Skin epidermis (tissue), 12 donors: ENCODE data around the gene TTLL1.
"Not testable (repeated sequence)": the region's sequence is repeated elsewhere in the genome, so short reads cannot be mapped to it uniquely, and the experiment has no call there.

ENCODE experiments used
- H3K27ac ChIP-seq, 21 experiments: fragments of 200-600 bp; sonication (generic) in 11 of 21; one replicate each; pipeline ENCODE4 v1.5.0; 2020; ENCODE audit warnings: mild to moderate bottlenecking in 3 of 21, inconsistent platforms in 2 of 21, moderate library complexity in 2 of 21
- H3K4me3 ChIP-seq, 7 experiments: fragments of 200-600 bp; sonication (generic) in 2 of 7; one replicate each; pipeline ENCODE4 v1.5.0; 2020; ENCODE audit warnings: inconsistent platforms in 2 of 7, mild to moderate bottlenecking in 2 of 7, moderate library complexity in 1 of 7

The TTLL1 gene

DNA sequence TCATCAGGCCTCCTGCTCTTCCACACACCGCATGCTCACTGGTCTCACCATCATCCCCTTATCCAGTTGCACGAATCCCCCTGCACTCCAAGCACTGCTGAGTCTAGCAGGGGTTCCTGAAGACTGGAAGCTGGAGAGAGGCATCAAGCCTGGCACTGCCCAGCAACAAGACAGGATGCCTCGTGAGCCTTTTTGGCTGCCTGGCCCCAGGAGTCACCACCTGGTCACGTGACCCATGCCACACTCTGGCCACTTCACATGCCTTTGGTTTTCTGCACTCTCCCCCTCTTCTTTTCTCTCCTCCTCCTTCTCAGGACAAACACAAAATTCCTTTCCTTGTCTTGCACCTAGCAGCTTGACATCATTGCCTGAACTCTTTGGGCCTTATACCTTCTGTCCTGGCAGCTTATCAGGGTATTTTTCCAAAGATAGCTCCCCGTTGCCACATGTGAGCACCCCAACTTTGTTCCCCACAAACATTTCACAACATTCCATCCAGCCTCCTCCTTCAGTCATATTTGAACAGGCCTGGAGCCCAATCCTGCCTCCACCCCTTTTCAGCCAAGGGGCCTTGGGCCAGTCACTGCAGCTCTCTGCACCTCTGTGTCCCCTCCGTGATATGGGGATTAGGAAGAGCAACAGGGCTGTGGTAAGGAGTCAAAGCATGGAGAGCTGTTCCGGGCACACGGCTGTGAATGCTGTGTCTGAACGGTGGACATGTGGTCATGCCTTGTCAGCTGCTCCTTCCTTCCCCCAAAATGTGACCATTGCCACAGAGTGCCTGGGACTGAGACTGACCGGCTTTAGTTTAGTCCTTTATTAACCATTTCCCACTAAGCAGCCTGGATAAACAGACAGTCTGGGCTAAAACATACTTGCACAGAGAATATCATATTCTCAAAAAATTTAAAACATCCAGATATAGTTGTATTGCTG is 71.4 kb downstream of the TTLL1 start:
- H3K4me3 ChIP-seq = no peak overlapping the region

DNA sequence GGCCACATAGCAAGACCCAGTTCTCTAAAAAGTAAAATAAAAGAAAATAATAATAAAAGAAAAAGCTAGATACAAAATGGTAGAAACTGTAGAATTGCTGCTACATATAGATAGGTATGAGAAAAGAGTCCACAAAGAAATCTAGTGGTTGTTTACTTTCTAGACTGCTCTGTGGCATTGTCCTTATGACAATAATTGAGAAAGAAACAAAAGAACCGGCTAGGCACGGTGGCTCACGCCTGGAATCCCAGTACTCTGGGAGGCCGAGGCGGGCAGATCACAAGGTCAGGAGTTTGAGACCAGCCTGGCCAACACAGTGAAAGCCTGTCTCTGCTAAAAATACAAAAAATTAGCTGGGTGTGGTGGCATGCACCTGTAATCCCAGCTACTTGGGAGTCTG is 73.0 kb downstream of the TTLL1 start:
- not testable (repeated sequence) for H3K27ac ChIP-seq, H3K4me3 ChIP-seq

More for the DNA sequence above, 71.4 kb downstream of the TTLL1 start:
- no peak overlapping the region for H3K27ac ChIP-seq

GRCh38 chr22:43015677-43016042 is 73.5 kb downstream of the TTLL1 start:
- H3K4me3 ChIP-seq = peak overlapping the region; percentile 63 to 88 (median 85)
- H3K27ac ChIP-seq = peak overlapping the region in 16 of 21 experiments; percentile 47 to 89 (median 80)

DNA sequence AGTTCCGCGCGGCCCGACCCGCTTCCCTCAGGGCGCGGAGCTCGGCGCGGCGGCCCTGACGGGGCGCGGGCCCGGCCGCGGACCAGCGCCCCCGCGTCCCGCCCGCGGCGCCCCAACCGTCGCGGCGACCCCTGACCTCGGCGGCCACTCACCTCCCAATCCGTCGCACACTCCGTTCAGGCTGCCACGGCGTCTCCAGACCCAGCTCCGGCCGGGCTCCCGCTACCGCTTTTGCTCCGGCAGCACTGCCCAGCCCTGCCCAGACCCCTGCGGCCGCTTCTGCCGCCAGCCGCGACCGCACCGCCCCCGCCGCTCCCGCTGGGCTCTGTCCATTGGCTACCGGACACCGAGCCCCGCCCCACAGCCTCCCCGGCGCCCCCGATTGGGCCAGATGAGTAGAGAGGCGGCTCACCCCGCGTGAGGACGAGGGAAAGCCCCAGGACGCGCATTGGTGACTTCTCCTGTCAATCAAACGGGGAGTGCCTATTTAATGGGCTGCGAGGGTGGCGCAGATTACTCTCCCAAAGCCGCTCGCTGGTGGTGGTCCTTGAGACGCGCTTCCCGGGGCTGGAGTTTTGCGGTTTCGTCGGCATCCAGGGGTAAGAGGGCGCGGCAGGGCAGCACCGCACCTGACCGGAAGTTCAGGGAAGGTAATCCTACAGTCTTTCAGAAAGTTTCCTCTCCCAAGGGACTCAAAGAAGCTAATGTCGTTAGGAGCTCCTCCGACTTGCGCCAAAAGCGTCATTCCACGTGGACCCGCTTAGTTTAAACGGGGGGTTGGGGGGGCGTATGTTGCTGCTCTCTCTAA is 74.1 kb downstream of the TTLL1 start, which contains the start of gene PACSIN2:
Gene PACSIN2 (minus strand): TSS at position 281 of the 808 bp plus-strand sequence. CDS start 103,069 bp downstream, outside the sequence.
- H3K4me3 ChIP-seq = peak within 1 kb of the TSS; percentile 63 to 88 (median 85)

DNA sequence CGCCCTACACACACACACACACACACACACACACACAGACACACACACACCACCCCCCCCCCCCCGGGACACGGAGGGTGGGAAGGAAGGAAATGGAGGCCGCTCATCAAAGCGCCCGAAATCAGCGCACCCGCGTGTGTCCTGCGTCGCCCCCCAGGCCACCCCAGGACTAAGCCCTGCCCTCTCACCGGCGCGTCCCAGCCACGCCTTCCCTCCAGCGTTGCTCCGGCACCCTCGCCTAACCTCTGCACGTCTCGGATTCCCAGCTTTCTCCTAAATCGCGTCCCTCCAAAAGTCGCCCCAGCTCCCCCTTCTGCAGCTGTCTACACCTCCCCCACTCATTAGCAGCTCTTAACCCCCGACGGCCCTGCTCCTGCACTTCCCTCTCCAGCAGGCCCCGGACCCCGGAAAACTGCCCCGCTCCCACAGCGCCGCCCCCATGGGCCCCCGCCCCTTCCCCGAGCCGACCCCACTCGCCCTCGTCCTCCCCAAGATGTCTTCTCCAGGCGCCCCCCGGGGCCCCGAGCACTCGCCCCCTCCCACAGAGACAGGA is 74.8 kb downstream of the TTLL1 start:
- Histone ChIP-seq H3K4me3 (peak overlapping the region; percentile 63 to 88 (median 85)), H3K27ac (peak overlapping the region; percentile 39 to 92 (median 80))

More for the DNA sequence above, 74.1 kb downstream of the TTLL1 start, which contains the start of gene PACSIN2:
- H3K27ac ChIP-seq = peak within 1 kb of the TSS; percentile 39 to 92 (median 80)

GRCh38 chr22:43013355-43014315 is 75.6 kb downstream of the TTLL1 start:
- peak overlapping the region in 15 of 21 experiments; percentile 41 to 92 (median 81) for H3K27ac ChIP-seq

DNA sequence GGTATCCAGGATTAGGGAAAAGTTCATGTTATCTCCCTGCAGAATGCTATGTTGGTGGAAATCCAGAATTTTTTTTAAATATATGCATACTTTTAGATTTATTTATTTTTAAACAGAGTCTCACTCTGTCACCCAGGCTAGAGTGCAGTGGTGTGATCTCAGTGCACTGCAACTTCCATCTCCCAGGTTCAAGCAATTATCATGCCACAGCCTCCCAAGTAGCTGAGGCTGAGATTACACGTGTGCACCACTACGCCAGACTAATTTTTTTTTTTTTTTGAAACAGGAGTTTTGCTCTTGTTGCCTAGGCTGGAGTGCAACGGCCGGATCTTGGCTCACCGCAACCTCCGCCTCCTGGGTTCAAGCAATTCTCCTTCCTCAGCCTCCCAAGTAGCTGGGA is 76.8 kb downstream of the TTLL1 start:
- Histone ChIP-seq H3K4me3 (no peak overlapping the region), H3K27ac (no peak overlapping the region)

More at GRCh38 chr22:43013355-43014315, 75.6 kb downstream of the TTLL1 start:
- H3K4me3 ChIP-seq = peak overlapping the region; percentile 63 to 88 (median 85)

- no peak overlapping the region for H3K4me3 ChIP-seq
- no peak overlapping the region for H3K27ac ChIP-seq
Observed at GRCh38 chr22:43011079-43011478, 78.1 kb downstream of the TTLL1 start.

- peak overlapping the region in 3 of 21 experiments; percentile 4 to 71 (median 45) for H3K27ac ChIP-seq
- H3K4me3 ChIP-seq = no peak overlapping the region
Observed at GRCh38 chr22:43009444-43009843, 79.7 kb downstream of the TTLL1 start.

DNA sequence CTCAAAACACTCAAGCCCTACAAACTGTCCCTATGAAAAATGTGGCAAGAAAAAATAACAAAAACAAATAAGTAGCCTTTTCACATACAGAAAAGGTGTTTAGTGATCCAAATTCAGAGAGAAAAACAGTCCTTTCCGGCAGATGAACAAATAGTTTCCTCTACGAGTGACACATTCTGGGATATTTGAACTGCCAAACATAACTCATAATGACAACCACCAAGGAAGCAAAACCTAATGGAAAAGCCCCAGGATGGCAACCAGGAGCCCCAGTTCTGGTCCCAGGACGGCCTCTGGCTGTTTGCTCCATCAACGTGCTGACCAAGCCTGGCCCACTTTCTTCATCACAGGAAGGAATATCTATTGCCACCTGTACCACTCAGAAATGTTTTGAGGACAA is 80.3 kb downstream of the TTLL1 start:
- H3K4me3 ChIP-seq = no peak overlapping the region
- peak overlapping the region in 4 of 21 experiments; percentile 4 to 71 (median 44) for H3K27ac ChIP-seq

DNA sequence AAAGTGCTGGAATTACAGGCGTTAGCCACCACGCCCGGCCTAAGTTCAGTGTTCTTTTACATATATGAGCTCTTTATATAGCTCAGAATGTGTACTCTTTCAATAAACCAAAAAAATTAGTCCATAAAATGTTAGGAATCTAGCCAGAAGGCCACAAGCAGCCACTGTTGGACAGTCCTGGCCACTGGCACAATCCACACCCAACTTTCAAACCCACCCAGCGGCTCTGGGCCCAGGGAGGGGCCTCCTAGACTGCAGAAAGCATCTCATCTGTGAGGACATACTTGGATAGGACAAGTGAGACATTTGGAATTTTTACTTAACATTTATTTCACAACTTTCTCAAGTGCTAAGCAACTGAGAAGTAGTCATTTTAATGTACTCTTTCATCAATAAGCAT is 80.7 kb downstream of the TTLL1 start:
- H3K27ac ChIP-seq = peak overlapping the region in 3 of 21 experiments; percentile 27 to 71 (median 44)
- H3K4me3 ChIP-seq = no peak overlapping the region

- H3K27ac ChIP-seq = peak overlapping the region in 1 of 21 experiments; percentile 27
Observed at GRCh38 chr22:43007519-43008102, 81.6 kb downstream of the TTLL1 start.

GRCh38 chr22:43006753-43007152 is 82.4 kb downstream of the TTLL1 start:
- no peak overlapping the region for H3K27ac ChIP-seq
- H3K4me3 ChIP-seq = no peak overlapping the region

More at GRCh38 chr22:43007519-43008102, 81.6 kb downstream of the TTLL1 start:
- H3K4me3 ChIP-seq = no peak overlapping the region

- Histone ChIP-seq H3K4me3 (no peak overlapping the region), H3K27ac (no peak overlapping the region)
Observed at GRCh38 chr22:43006016-43006505, 83.1 kb downstream of the TTLL1 start.

GRCh38 chr22:43005106-43005505 is 84.1 kb downstream of the TTLL1 start:
- peak overlapping the region in 5 of 21 experiments; percentile 6 to 64 (median 47) for H3K27ac ChIP-seq
- H3K4me3 ChIP-seq = no peak overlapping the region

- Histone ChIP-seq H3K4me3 (no peak overlapping the region), H3K27ac (peak overlapping the region in 3 of 21 experiments; percentile 6 to 64 (median 49))
Observed at GRCh38 chr22:43004362-43005035, 84.7 kb downstream of the TTLL1 start.

DNA sequence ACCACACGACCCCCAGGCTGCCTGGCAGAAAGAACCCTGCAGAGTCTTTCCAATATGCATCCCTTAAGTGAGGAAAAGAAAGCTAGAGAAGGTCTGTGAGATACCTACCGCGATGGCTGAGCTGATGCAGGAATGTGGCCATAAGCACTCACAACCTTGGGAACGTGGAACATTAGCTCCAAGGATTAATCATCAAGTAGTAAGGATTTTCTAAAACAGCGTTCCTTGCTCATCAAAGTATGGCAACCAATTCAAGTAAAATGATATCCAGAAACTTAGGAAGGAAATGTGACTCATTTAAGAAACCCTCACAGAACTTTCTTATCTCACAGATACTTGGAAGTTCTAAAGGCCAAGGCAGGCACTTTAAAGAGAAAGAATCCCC is 87.0 kb downstream of the TTLL1 start:
- Histone ChIP-seq H3K4me3 (no peak overlapping the region), H3K27ac (peak overlapping the region in 10 of 21 experiments; percentile 1 to 59 (median 32))
